HG02852 (cell line): ENCODE data around the gene OR2Z1.

ENCODE experiments used
- ATAC-seq: cut with Tn5 transposase; IDR thresholded peaks from one replicate; pipeline ENCODE4 v1.9.1; 2021; ENCODE audit warnings: mild to moderate bottlenecking, moderate library complexity; ENCODE audit not compliant: unreplicated experiment

The OR2Z1 gene

GRCh38 chr19:8721334-8721733, at the start of gene OR2Z1:
Gene OR2Z1 (plus strand): TSS chr19:8721634. CDS start chr19:8731029, 9,395 bp downstream.
- no peak for ATAC-seq

- no peak for ATAC-seq
Observed at GRCh38 chr19:8673276-8673891, 48.0 kb upstream of the OR2Z1 start.

- no peak for ATAC-seq
Observed at GRCh38 chr19:8675066-8675465, 46.4 kb upstream of the OR2Z1 start.

- ATAC-seq: no peak
Observed at GRCh38 chr19:8678244-8678807, 43.1 kb upstream of the OR2Z1 start.

- no peak for ATAC-seq
Observed at GRCh38 chr19:8680676-8681344, 40.6 kb upstream of the OR2Z1 start.

GRCh38 chr19:8681345-8682029, 39.9 kb upstream of the OR2Z1 start:
- ATAC-seq: no peak

- no peak for ATAC-seq
Observed at GRCh38 chr19:8682472-8682871, 39.0 kb upstream of the OR2Z1 start.

- no peak for ATAC-seq
Observed at GRCh38 chr19:8682931-8683330, 38.5 kb upstream of the OR2Z1 start.

GRCh38 chr19:8684001-8684902, 37.2 kb upstream of the OR2Z1 start:
- ATAC-seq: no peak

GRCh38 chr19:8686549-8686948, 34.9 kb upstream of the OR2Z1 start:
- ATAC-seq: no peak

GRCh38 chr19:8688930-8689329, 32.5 kb upstream of the OR2Z1 start:
- ATAC-seq: no peak

- ATAC-seq: no peak
Observed at GRCh38 chr19:8690753-8691539, 30.5 kb upstream of the OR2Z1 start.

GRCh38 chr19:8695501-8695900, 25.9 kb upstream of the OR2Z1 start:
- ATAC-seq: no peak

GRCh38 chr19:8695911-8696310, 25.5 kb upstream of the OR2Z1 start:
- ATAC-seq: no peak

- ATAC-seq: no peak
Observed at GRCh38 chr19:8696993-8697392, 24.4 kb upstream of the OR2Z1 start.

- ATAC-seq: no peak
Observed at GRCh38 chr19:8697671-8698432, 23.6 kb upstream of the OR2Z1 start.

- ATAC-seq: no peak
Observed at GRCh38 chr19:8698433-8699063, 22.9 kb upstream of the OR2Z1 start, which contains the start of gene ACTL9. Gene ACTL9 (minus strand): TSS chr19:8698795. CDS start chr19:8698701, 94 bp downstream.

- no peak for ATAC-seq
Observed at GRCh38 chr19:8699908-8700307, 21.5 kb upstream of the OR2Z1 start.

GRCh38 chr19:8700956-8701355, 20.5 kb upstream of the OR2Z1 start:
- no peak for ATAC-seq
